AG04449 (cell line): ENCODE results near the gene NOS1AP.

ENCODE experiments used
- CTCF ChIA-PET: fragments of 350-600 bp; formaldehyde crosslinking; extraction: SDS; loops from one replicate; lab custom pipeline; 2021; ENCODE audit warnings: antibody characterized with exemption; lab: Yijun Ruan, JAX
- POLR2A ChIA-PET: fragments of 400-600, 350-600 bp; formaldehyde crosslinking; extraction: SDS; loops from one replicate; lab custom pipeline; 2020; ENCODE audit warnings: antibody characterized with exemption, inconsistent platforms; lab: Yijun Ruan, JAX
- DNase-seq: peaks from one replicate; pipeline ENCODE4 v3.0.0-alpha.2; 2010; ENCODE audit warnings: low read depth, low spot score
- H3K4me3 ChIP-seq: 2 replicates; pipeline ENCODE4 v1.5.1; 2011; ENCODE audit warnings: low read depth, mild to moderate bottlenecking, control low read depth, low read length
- CTCF ChIP-seq: IDR thresholded peaks from one replicate; pipeline ENCODE4 v1.5.1; 2011; ENCODE audit warnings: mild to moderate bottlenecking, moderate library complexity, low read length, control low read depth, inconsistent platforms; ENCODE audit not compliant: insufficient read depth; ENCODE audit errors: missing control alignments

NOS1AP gene

GRCh38 chr1:162321809-162322422, 252.4 kb downstream of the NOS1AP start:
- H3K4me3 ChIP-seq: no peak overlapping the region
- no peak for DNase-seq
- POLR2A ChIA-PET: no interaction called here
- CTCF ChIA-PET: no interaction called here
- TF ChIP-seq CTCF: no peak

- TF ChIP-seq CTCF: no peak
- CTCF ChIA-PET: no interaction called here
Observed at GRCh38 chr1:162323023-162323422, 253.5 kb downstream of the NOS1AP start.

GRCh38 chr1:162324396-162324795, 254.9 kb downstream of the NOS1AP start:
- no peak overlapping the region for H3K4me3 ChIP-seq
- ChIA-PET POLR2A (no interaction called here), CTCF (no interaction called here)
- TF ChIP-seq CTCF: no peak
- DNase-seq: no peak

More at GRCh38 chr1:162323023-162323422, 253.5 kb downstream of the NOS1AP start:
- DNase-seq: no peak
- no peak overlapping the region for H3K4me3 ChIP-seq
- POLR2A ChIA-PET: no interaction called here

DNA sequence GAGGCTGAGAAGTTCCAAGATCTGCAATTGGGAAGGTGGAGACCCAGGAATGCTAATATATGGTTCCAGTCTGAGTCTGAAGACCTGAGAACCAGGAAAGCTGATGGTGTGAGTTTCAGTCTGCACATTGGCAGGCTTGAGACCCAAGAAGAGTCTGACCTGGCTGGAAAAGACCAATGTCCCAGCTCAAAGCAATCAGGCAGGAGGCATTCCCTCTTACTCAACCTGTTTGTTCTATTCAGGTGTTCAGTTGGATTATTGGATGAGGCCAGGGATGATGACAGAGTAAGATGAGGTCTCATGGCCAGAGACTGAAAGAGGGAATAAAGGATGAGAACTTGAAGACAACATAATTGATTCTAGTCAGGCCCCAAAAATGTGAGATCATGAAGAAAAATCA, 257.1 kb downstream of the NOS1AP start:
- DNase-seq: no peak
- no peak overlapping the region for H3K4me3 ChIP-seq
- POLR2A ChIA-PET: no interaction called here
- no peak for TF ChIP-seq CTCF
- CTCF ChIA-PET: interaction anchor here (1.1 kb wide), 1 partner anchor 8 kb away, joined by 3 read pairs; no protein-coding TSS in a partner anchor

- ChIA-PET POLR2A (no interaction called here), CTCF (interaction anchor here (1.1 kb wide), 1 partner anchor 9 kb away, joined by 3 read pairs; no protein-coding TSS in a partner anchor)
- no peak for TF ChIP-seq CTCF
- no peak for DNase-seq
- no peak overlapping the region for H3K4me3 ChIP-seq
Observed at GRCh38 chr1:162327144-162327787, 257.8 kb downstream of the NOS1AP start.

- ChIA-PET CTCF (no interaction called here), POLR2A (no interaction called here)
- no peak overlapping the region for H3K4me3 ChIP-seq
- DNase-seq: no peak
- no peak for TF ChIP-seq CTCF
Observed at GRCh38 chr1:162327788-162328165, 258.3 kb downstream of the NOS1AP start.
